Activated CD8-positive, alpha-beta memory T cell treated with anti-CD3 and anti-CD28 coated beads for 48 hours (primary cell): ENCODE measurements around the gene KIF26B.

Source experiments
- DNase-seq, 3 experiments: peaks; one replicate each; pipeline ENCODE4 v3.0.0-alpha.2; 2020; ENCODE audit warnings: low read depth in 2 of 3, low spot score in 2 of 3

KIF26B gene

DNA sequence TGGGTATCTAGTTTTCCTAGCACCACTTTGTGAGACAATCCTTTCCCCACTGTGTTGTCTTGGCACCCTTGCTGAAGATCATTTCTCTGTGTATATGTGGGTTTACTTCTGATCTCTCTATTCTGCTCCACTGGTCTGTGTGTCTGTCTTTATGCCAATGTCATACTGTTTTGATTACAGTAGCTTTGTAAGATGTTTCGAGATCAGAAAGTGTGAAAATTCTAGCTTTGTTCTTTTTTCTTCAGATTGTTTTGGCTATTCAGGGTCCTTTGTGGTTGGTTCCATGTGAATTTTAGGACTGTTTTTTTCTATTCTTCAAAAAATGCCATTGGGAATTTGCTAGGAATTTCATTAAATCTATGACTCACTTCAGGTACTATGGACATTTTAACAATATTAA lies 116.2 kb downstream of the KIF26B start:
- DNase-seq = no peak

DNA sequence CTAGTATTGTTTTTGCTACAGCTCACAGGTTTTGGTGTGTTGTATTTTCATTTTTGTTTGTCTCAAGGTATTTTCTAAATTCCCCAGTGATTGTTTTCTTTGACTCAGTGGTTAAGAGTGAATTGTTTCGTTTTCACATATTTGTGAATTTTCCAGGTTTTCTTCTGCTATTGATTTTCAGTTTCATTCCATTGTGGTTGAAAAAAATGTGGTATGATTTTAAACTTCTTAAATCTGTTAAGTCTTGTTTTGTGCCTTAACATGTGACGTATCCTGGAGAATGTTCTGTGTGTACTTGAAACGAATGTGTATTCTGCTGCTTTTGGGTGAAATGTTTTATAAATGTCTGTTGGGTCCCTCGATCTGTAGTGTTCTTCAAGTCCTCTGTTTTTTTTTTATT lies 117.9 kb downstream of the KIF26B start:
- no peak for DNase-seq

DNA sequence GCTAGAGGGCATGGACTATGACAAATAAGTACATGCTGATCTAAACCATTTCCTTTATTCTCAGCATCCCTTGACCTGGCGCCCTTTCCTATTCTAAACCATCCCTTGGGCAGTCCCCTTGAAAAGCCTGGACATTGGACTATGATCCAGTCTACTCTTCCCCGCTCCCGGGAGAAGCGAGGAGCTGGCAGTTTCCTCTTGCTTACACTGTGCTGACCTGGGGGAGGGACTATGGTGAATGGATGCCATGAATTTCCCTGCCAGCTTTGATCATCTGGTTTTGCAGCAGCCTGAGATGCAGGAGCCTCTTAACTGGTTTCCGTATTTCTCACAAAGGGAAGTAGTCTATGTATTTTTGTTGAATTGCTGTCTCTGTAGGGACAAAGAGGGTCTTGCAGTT lies 121.7 kb downstream of the KIF26B start:
- DNase-seq = no peak

GRCh38 chr1:245277276-245277675 lies 122.5 kb downstream of the KIF26B start:
- DNase-seq = no peak

DNA sequence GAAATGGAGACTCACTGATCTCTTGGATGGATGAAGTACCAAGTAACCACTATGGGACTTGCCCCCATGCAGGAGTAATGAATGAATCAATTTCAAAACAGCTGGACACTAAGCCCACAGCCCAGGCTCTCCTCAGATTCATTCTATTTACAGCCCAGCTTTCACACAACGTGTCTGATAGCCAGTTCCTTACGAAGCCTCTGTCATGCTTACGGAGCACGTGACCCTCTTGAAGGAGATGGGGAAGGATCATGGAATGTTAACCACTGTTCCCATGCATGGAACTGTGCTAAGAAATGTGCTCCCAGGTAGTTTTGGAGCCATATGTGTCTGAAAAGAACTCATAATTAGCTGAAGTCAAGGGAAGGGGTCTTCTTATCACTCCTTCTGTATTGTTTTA lies 124.1 kb downstream of the KIF26B start:
- no peak for DNase-seq

DNA sequence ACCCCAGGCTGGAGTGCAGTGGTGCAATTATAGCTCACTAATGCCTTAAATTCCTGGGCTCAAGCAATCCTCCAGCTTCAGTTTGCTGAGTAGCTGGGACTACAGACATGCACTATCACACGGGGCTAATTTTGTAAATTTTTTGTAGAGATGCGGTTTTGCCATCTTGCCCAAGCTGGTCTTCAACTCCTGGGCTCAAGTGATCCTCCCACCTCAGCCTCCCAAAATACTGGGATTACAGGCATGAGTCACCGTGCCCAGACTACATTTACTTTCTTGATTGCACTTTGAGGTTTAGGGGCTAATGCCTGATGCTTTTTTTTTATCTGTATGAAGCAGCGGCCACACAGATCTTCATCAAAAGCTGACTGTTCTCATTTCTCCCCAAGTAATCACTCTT lies 124.6 kb downstream of the KIF26B start:
- no peak for DNase-seq

DNA sequence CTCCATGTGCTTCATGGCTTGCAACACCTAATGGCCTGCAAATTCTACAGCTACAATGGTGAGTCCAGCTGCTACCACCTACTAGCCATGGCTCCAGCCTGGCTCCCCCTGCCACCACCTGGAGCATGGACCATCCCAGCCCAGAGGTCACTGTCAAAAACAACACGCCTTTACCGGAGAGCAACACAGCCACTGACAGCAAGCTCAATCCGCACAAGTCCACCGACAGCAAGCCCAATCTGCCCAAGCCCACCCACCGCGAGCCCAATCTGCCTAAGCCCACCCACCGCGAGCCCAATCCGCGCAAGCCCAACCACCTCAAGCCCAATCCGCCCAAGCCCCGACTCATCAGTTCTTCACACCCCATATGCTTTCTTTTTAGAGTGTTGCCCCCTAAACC lies 128.2 kb downstream of the KIF26B start:
- DNase-seq = no peak

GRCh38 chr1:245285168-245285567 lies 130.4 kb downstream of the KIF26B start:
- no peak for DNase-seq

GRCh38 chr1:245288796-245289195 lies 134.0 kb downstream of the KIF26B start:
- DNase-seq = no peak

GRCh38 chr1:245290836-245291235 lies 136.1 kb downstream of the KIF26B start:
- no peak for DNase-seq

- DNase-seq = no peak
These were observed 136.6 kb downstream of the KIF26B start for GRCh38 chr1:245291351-245291750.

DNA sequence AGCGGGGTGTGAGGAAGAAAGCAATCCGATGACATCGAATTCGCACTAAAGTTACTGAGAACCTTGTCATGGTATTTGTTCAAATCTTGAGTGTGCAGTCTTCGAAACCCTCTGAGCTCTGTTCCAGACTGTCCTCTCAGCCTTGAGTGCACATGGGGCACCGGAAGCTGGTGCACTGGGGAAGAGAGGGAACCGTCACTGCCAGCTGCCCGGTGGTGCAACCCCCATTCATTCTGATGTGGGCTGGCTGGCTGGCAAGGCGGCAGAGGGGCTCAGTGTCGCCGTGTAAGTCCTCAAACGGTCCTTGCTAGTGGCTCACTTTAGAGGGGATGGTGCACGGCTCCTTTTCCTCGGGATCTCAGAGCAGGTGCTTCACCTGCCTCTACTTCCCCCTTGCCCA lies 137.4 kb downstream of the KIF26B start:
- DNase-seq = no peak

DNA sequence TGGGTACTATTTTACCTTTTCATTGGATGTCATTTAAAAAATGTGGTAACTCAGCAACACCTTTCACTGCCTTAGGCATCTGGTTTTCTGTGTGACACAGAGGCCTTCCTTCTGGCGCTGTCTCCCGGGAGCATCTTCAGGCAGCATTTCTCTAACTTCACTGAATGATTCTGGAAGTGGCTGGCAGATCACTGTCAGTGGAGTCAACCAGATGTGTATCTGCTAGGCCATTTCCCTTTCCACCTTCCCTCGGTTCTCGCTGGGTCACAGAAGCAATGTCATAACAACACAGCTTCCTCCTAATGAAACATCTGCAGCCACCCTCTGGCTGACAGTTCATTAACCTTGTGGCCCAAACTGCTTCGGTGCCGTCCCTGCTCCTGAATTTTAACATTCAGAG lies 137.8 kb downstream of the KIF26B start:
- no peak for DNase-seq

DNA sequence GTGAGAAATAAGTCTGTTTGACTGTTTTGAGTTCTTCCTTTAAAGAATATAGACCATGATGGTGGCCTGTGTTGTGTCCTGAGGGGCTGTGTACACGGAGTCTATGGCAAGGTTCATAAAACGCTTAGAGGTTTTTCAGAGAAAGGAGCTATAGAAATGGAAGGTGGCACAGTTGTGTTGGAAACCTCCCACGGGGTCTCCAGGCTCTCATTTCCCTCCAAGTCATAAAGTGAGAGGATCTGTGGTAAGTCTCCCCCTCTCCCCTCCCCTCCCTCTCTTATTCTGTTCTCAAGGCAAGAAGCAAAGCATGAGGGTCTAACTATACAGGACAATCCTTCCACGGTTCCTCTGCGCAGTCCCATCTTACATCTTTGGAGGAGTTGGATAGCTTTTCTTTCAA lies 139.2 kb downstream of the KIF26B start:
- DNase-seq = no peak

- DNase-seq = no peak
These were observed 144.0 kb downstream of the KIF26B start for GRCh38 chr1:245298781-245299180.

DNA sequence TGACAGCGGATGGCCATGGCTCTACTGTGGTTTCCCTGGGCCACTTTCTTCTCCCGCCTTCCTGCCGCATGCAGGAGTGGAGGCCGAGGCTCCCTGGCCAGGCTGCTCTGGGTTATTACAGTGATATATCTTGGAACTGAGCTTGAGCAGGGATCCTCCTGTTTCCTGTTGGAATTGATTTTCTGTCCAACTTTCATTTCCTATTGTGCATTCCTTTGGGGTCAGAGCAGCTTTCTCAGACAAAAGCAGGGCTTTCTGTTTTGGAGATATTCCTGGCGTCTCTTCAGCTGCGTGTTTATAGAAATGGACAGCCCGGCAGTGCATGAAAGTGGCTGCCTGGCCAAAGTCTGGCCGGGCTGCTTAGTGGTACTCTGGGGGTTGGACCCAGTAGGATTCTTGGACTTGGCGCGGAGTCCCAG lies 146.4 kb downstream of the KIF26B start:
- no peak for DNase-seq

DNA sequence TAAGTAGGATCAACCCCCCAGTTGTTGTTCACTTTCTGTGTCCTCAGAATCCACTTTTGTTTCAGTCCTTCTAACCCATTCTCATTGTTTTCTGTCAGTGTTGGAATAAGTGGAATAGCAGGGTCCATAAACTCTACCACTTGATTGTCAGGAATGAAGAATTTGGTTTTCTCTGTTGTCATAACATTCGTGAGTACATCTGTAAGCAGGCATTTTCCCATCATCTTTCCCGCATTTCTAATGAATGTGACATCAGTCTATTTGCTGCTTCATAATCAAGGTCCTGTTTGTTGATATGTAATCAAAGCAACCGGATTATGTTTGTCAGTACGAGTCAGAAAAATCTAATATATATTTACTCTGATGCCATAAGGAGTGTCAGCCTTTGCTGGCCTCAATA lies 147.1 kb downstream of the KIF26B start:
- DNase-seq = no peak

- DNase-seq = no peak
These were observed 149.9 kb downstream of the KIF26B start for GRCh38 chr1:245304698-245305097.

- no peak for DNase-seq
These were observed 151.2 kb downstream of the KIF26B start for GRCh38 chr1:245306020-245306419.

DNA sequence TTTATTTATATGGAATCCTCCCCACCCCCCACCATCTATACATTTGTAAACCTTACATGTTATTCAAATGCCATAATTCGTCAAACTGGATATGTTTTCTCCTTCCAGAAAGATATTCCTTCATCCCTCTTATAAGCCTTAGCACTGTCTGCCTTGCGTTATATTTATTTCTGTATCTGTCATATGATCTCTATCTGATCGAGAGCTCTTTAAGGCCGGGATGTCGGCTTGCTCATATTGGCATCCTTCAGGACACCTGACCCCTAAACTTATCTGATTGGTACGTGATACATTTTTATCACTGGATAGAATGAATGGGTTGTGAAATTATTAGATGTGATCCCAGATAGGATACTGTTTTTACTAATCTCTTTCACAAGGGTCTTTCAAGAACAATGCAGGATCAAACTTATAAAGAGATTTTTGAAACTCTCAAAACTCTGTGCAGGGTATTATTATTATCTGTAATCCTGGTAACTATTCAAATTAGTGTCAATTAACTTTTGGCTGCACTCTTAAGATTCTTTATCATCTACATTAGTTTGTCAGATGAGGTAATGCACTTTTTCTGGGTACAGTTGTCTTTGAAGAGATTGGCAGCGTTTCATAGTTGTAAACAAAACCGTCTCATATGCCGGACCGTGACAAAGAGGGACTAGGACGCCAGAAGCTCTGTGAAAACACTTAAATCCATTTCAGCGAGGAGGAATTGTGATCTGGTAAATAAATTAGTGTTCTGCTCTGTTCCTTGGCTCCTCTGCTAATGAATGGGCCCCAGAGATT lies 152.0 kb downstream of the KIF26B start:
- DNase-seq = no peak

GRCh38 chr1:245310571-245311531 lies 156.1 kb downstream of the KIF26B start:
- no peak for DNase-seq

DNA sequence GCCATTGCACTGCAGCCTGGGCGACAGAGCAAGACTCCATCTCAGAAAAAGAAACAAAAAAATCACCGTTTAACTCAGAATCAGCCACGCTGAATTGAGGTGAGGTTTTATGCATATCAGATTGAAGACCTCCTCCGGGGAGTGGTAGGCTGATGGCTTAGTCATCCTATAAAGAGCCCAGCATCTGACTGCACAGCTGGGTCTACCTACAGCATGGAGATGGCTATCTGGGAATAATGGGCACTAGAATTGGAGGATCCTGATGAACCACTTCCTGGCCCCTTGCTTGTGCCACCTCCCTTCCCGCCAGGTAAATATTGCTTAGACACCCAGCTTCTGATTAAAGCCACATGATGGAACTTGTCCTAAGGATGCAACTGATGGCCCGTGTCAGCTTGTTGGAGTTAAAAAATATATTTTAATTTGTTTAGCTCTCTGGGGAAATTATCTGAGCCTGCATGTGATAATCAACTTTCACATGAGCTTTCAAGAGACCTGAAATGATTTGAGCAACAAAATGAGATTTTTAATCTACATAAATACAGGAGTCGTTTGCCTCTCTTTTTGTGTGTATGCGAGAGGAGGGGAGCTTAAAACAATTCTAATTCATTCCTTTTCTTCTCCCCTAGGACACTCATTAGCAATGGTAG lies 157.2 kb downstream of the KIF26B start:
- no peak for DNase-seq
